Smooth muscle cell (in vitro differentiated cells): ENCODE results near the gene GPC5. TPM values are rescaled to one million over a fixed set of nuclear protein-coding genes. Genes with fewer than 3 reads are reported as not detected.
"Not testable (repeated sequence)": the region's sequence is repeated elsewhere in the genome, so short reads cannot be mapped to it uniquely, and the experiment has no call there.

Experiments
- DNase-seq: peaks from one replicate; lab custom pipeline; 2025; ENCODE audit not compliant: unreplicated experiment; lab: John Stamatoyannopoulos, UW
- H2AFZ ChIP-seq: fragments of 200-600 bp; sonication (generic); 2 replicates; pipeline ENCODE4 v1.6.0; 2016; ENCODE audit warnings: antibody characterized with exemption, low read depth, mild to moderate bottlenecking
- H3F3A ChIP-seq: fragments of 200-600 bp; sonication (generic); 2 replicates; pipeline ENCODE4 v1.6.0; 2017; ENCODE audit warnings: antibody characterized with exemption, low read depth
- H3K27ac ChIP-seq: fragments of 200-600 bp; sonication (generic); 2 replicates; pipeline ENCODE4 v1.5.1; 2016; ENCODE audit warnings: low read depth, mild to moderate bottlenecking
- H3K27me3 ChIP-seq: fragments of 200-600 bp; sonication (generic); 2 replicates; pipeline ENCODE4 v1.6.1; 2016; ENCODE audit warnings: low read depth, mild to moderate bottlenecking
- H3K36me3 ChIP-seq: fragments of 200-600 bp; sonication (generic); 2 replicates; pipeline ENCODE4 v1.5.1; 2016; ENCODE audit warnings: low read depth
- H3K4me1 ChIP-seq: fragments of 200-600 bp; sonication (generic); 2 replicates; pipeline ENCODE4 v1.5.1; 2016; ENCODE audit warnings: low read depth
- H3K4me2 ChIP-seq: fragments of 200-600 bp; sonication (generic); 2 replicates; pipeline ENCODE4 v1.6.0; 2016; ENCODE audit warnings: mild to moderate bottlenecking
- H3K4me3 ChIP-seq: fragments of 200-600 bp; sonication (generic); 2 replicates; pipeline ENCODE4 v1.5.1; 2016; ENCODE audit warnings: mild to moderate bottlenecking
- H3K79me2 ChIP-seq: fragments of 200-600 bp; sonication (generic); 2 replicates; pipeline ENCODE4 v1.6.0; 2016; ENCODE audit warnings: low read depth, mild to moderate bottlenecking
- H3K9ac ChIP-seq: fragments of 200-600 bp; sonication (generic); 2 replicates; pipeline ENCODE4 v1.6.0; 2016; ENCODE audit warnings: low read depth
- H3K9me3 ChIP-seq: fragments of 200-600 bp; sonication (generic); replicated peaks from 2 replicates; pipeline ENCODE4 v1.5.1; 2016; ENCODE audit warnings: low read depth
- H4K20me1 ChIP-seq: fragments of 200-600 bp; sonication (generic); 2 replicates; pipeline ENCODE4 v1.6.0; 2016; ENCODE audit warnings: low read depth
- CTCF ChIP-seq: fragments of 200-600 bp; sonication (generic); IDR thresholded peaks from 2 replicates; pipeline ENCODE4 v1.5.1; 2017; ENCODE audit warnings: borderline replicate concordance, mild to moderate bottlenecking, antibody characterized with exemption; ENCODE audit not compliant: insufficient read depth, poor library complexity, severe bottlenecking
- WGBS: methylation state at CpG from one replicate; pipeline ENCODE4 v1.1.7; 2016; ENCODE audit warnings: low lambda C conversion rate; 5-methylcytosine and 5-hydroxymethylcytosine counted together
- polyA plus RNA-seq: library from polyadenylated mRNA; unstranded; fragments of >200 nt; fragmentation: Nextera tagmentation; extraction: Ambion mirVana; gene quantifications from 2 replicates; pipeline ENCODE4 v1.2.1, GENCODE V29; 2016
- total RNA-seq: library from RNA; depleted of rRNA; stranded (reverse); fragments of >200 nt; gene quantifications from 2 replicates; pipeline ENCODE4 v1.2.3, GENCODE V29; 2014

GPC5 gene
- total and polyA plus RNA-seq, 2 experiments from 2014 or later = 0.99 to 1.0 TPM

- no peaks in the 10 kb centered on the region for H3K36me3 ChIP-seq
- no peak overlapping the region for H3K4me2 ChIP-seq
- H3K9ac ChIP-seq = no peak overlapping the region
- no peak for DNase-seq
- H3K27ac ChIP-seq = no peak overlapping the region
- H3K79me2 ChIP-seq = no peaks in the 10 kb centered on the region
- H2AFZ ChIP-seq = no peak overlapping the region
- TF ChIP-seq CTCF = no peak
- 93% methylated on average over 5 of the region's 5 CpGs for WGBS
- no peaks in the 10 kb centered on the region for H4K20me1 ChIP-seq
- no peak overlapping the region for H3K4me3 ChIP-seq
- H3K4me1 ChIP-seq = no peaks in the 10 kb centered on the region
- peaks cover 44% of the 10 kb centered on the region for H3K27me3 ChIP-seq
- no peaks in the 10 kb centered on the region for H3K9me3 ChIP-seq
- H3F3A ChIP-seq = no peaks in the 10 kb centered on the region
These were observed 1063.4 kb downstream of the GPC5 start for GRCh38 chr13:92461831-92462230.

GRCh38 chr13:92463134-92463533 is 1064.7 kb downstream of the GPC5 start:
- Histone ChIP-seq H3K9me3 (no peaks in the 10 kb centered on the region), H3K27me3 (peaks cover 31% of the 10 kb centered on the region), H3K4me2 (no peak overlapping the region), H3K4me3 (no peak overlapping the region), H3K36me3 (no peaks in the 10 kb centered on the region), H3K27ac (no peak overlapping the region), H3K9ac (no peak overlapping the region), H2AFZ (no peak overlapping the region), H3K79me2 (no peaks in the 10 kb centered on the region), H4K20me1 (no peaks in the 10 kb centered on the region), H3F3A (no peaks in the 10 kb centered on the region), H3K4me1 (no peaks in the 10 kb centered on the region)
- DNase-seq = no peak
- no peak for TF ChIP-seq CTCF
- WGBS = 82% methylated on average over 7 of the region's 7 CpGs

- H3F3A ChIP-seq = no peaks in the 10 kb centered on the region
- H2AFZ ChIP-seq = no peak overlapping the region
- no peaks in the 10 kb centered on the region for H3K4me1 ChIP-seq
- no peak for DNase-seq
- no peak overlapping the region for H3K4me2 ChIP-seq
- no peaks in the 10 kb centered on the region for H3K36me3 ChIP-seq
- H3K9ac ChIP-seq = no peak overlapping the region
- no peak for TF ChIP-seq CTCF
- 89% methylated on average over 3 of the region's 3 CpGs for WGBS
- no peaks in the 10 kb centered on the region for H4K20me1 ChIP-seq
- H3K27ac ChIP-seq = no peak overlapping the region
- no peak overlapping the region for H3K4me3 ChIP-seq
- no peaks in the 10 kb centered on the region for H3K79me2 ChIP-seq
- no peaks in the 10 kb centered on the region for H3K27me3 ChIP-seq
- no peaks in the 10 kb centered on the region for H3K9me3 ChIP-seq
These were observed 1075.5 kb downstream of the GPC5 start for GRCh38 chr13:92473765-92474475.

- no peaks in the 10 kb centered on the region for H3K79me2 ChIP-seq
- no peaks in the 10 kb centered on the region for H3K36me3 ChIP-seq
- H3F3A ChIP-seq = no peaks in the 10 kb centered on the region
- H3K9ac ChIP-seq = no peak overlapping the region
- H3K27me3 ChIP-seq = no peaks in the 10 kb centered on the region
- TF ChIP-seq CTCF = no peak
- H3K9me3 ChIP-seq = no peaks in the 10 kb centered on the region
- H2AFZ ChIP-seq = no peak overlapping the region
- WGBS = 89% methylated on average over 3 of the region's 3 CpGs
- no peak for DNase-seq
- H3K27ac ChIP-seq = no peak overlapping the region
- no peaks in the 10 kb centered on the region for H3K4me1 ChIP-seq
- no peak overlapping the region for H3K4me3 ChIP-seq
- H3K4me2 ChIP-seq = no peak overlapping the region
- H4K20me1 ChIP-seq = no peaks in the 10 kb centered on the region
These were observed 1082.0 kb downstream of the GPC5 start for GRCh38 chr13:92480387-92480786.

GRCh38 chr13:92482790-92483189 is 1084.4 kb downstream of the GPC5 start:
- DNase-seq, H3K9me3 ChIP-seq, H3F3A ChIP-seq, H3K4me2 ChIP-seq, H3K27me3 ChIP-seq, H2AFZ ChIP-seq, H3K27ac ChIP-seq, H3K36me3 ChIP-seq, H3K9ac ChIP-seq, H3K4me1 ChIP-seq, H4K20me1 ChIP-seq, H3K4me3 ChIP-seq, H3K79me2 ChIP-seq: not testable (repeated sequence)
- 91% methylated on average over 3 of the region's 3 CpGs for WGBS
